ENCODE data around the gene ECT2L. TPM values are rescaled to one million over a fixed set of nuclear protein-coding genes. Genes with fewer than 3 reads are reported as not detected.

The ECT2L gene
- not detected in 2 replicates for total RNA-seq

GRCh38 chr6:138795809-138796603, at the start of gene ECT2L:
Gene ECT2L (plus strand): TSS chr6:138796087. CDS start chr6:138813275, 17,188 bp downstream.

GRCh38 chr6:138773177-138774091, 22.5 kb upstream of the ECT2L start, which contains the start of gene CCDC28A:
Gene CCDC28A (plus strand): TSS chr6:138773769. CDS start chr6:138776121, 2,352 bp downstream.

Other genes starting within 250 kb of the ECT2L start
- gene CCDC28A, start 22.3 kb upstream of the ECT2L start, total RNA-seq, result 13.0 and 25.4 TPM in 2 replicates
- gene REPS1, start 192.2 kb downstream of the ECT2L start, total RNA-seq, result 25.4 and 26.1 TPM in 2 replicates
- 183 and 241 TPM in 2 replicates for gene ABRACL, start 232.7 kb downstream of the ECT2L start, total RNA-seq